Measurements from ENCODE around the gene COL4A4.

Gene COL4A4

DNA sequence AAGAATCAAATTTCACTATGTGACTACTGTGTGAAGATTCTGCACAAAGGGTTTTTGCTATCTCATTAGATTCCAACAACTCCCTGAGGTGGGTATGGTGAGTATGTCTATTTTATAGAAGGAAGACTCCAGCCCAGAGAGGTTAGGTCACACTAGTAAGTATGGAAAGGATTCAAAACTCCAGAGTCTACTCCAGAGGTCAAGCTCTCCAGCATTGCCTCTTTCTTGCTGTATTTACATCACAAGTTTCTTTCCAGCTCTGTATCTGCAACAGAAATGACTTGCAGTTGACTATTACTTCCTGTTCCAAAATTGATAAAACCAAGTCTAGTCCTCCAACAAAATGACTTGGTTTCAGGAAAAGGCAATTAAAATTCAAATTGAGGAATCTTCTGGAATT, 2.1 kb downstream of the COL4A4 start:
- Histone ChIP-seq H3K4me1 (ENCODE audit: control insufficient read depth, insufficient read depth, low read length, unreplicated experiment) (peaks cover 12% of the 10 kb centered on the region), H3K4me3 (ENCODE audit: low read depth, low read length) (no peak overlapping the region), H3K27ac (ENCODE audit: low read depth, low read length) (no peak overlapping the region), H2AFZ (ENCODE audit: low read length, unreplicated experiment) (no peak overlapping the region), H3K36me3 (ENCODE audit: insufficient read depth, low read length) (no peaks in the 10 kb centered on the region), H3K27me3 (ENCODE audit: insufficient read depth, low read length) (no peaks in the 10 kb centered on the region), H3K79me2 (ENCODE audit: control insufficient read depth, insufficient read depth, low read length, unreplicated experiment) (no peaks in the 10 kb centered on the region)

DNA sequence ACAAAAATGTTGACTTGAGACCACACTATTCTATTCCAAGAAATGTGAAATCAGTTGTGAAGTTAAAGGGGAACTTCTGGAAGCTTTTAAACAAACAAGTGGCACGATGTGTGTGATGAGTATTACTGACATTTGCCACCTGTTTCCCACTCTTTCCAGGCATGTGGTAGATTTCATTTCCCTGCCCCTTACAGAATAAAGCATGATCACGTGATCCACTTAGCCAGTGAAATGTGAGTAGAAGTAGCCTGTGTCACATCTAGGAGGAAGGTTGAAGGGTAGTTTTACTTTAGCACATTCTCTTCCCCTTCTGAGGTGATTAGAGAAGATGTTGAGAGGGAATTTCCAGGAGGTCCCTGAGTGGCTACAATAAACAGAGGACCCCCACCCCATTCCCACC, 3.8 kb downstream of the COL4A4 start:
- no peak overlapping the region for H2AFZ ChIP-seq (ENCODE audit: low read length, unreplicated experiment)
- H3K4me3 ChIP-seq (ENCODE audit: low read depth, low read length) = no peak overlapping the region
- H3K27ac ChIP-seq (ENCODE audit: low read depth, low read length) = no peak overlapping the region
- no peaks in the 10 kb centered on the region for H3K79me2 ChIP-seq (ENCODE audit: control insufficient read depth, insufficient read depth, low read length, unreplicated experiment)
- H3K27me3 ChIP-seq (ENCODE audit: insufficient read depth, low read length) = no peaks in the 10 kb centered on the region
- no peaks in the 10 kb centered on the region for H3K36me3 ChIP-seq (ENCODE audit: insufficient read depth, low read length)
- peaks cover 21% of the 10 kb centered on the region for H3K4me1 ChIP-seq (ENCODE audit: control insufficient read depth, insufficient read depth, low read length, unreplicated experiment)

DNA sequence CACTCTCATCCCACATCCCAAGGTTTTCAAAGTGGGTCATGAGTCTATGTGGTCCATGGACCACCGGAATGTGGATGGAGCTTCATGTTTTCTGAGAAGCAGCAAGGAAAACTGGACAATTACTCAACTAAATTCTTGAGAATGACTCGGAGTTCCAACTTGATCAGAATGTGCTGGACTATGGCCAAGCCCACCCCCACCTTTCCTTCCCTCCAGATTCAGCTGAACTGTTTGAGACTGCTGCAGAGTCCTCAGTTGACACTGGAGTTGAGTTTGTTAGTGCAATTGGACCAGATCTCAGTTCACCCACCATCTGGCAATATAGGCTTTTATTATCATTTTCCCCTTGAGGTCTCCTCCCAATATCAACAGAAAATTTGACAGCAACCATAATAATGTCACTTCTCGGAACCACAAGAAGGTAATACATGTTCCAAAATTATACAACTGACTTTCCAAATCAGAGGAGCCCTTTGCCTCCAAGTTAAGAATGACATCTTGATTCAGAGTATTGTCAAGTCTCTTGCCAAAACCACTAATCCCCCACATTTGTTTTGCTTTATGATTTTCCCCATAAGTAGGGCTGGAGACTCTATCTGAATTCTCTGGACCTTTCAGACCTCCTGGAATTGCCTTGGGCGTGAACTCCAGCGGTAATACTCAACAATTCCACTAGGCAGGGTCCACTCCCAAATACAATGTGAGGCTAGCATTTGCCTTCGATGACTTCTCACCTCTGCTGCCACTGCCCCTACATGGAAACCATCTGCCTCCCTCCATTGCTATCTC, 8.8 kb downstream of the COL4A4 start:
- H3K27me3 ChIP-seq (ENCODE audit: insufficient read depth, low read length) = no peaks in the 10 kb centered on the region
- H3K4me1 ChIP-seq (ENCODE audit: control insufficient read depth, insufficient read depth, low read length, unreplicated experiment) = peaks cover 40% of the 10 kb centered on the region
- no peak overlapping the region; the same call in 1 of the 2 replicates for H3K4me3 ChIP-seq (ENCODE audit: low read depth, low read length)
- no peaks in the 10 kb centered on the region for H3K36me3 ChIP-seq (ENCODE audit: insufficient read depth, low read length)
- no peak overlapping the region for H2AFZ ChIP-seq (ENCODE audit: low read length, unreplicated experiment)
- peak overlapping the region; percentile 58 for H3K27ac ChIP-seq (ENCODE audit: low read depth, low read length)
- H3K79me2 ChIP-seq (ENCODE audit: control insufficient read depth, insufficient read depth, low read length, unreplicated experiment) = no peaks in the 10 kb centered on the region

DNA sequence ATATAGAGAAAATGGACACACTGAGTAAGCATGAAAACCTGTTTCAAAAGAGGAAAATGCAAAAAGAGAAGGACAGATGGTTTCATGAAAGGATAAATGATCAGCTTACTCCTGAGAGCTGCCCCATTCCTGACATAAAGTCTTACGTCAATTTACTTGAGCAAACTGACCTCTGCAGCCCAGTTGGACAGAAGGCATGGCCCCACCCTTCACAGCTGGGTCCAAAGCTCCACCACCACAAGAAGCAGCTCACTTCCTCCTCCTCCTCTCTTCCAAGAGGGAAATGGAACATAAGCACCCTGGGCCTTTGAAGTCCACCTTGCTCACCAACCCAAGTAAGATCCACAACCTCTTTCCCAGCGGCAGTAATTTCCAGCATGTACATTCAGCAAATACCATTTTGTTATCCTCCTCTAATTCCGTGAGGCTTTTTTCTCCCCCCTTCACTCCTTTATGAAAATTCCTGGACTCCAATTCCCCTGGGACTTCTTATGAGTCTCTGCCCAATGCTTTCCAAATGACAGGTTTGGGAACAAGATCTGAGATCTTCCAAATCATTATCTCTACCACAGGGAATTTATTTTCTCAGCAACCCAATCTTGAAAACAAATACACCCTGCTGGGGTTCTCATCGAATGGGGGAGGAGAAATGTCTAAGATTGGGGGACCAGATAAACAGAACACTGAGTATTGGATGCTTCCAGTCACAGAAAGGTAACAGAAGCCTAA, 10.1 kb downstream of the COL4A4 start:
- Histone ChIP-seq H3K27ac (ENCODE audit: low read depth, low read length) (peak overlapping the region; percentile 58), H3K79me2 (ENCODE audit: control insufficient read depth, insufficient read depth, low read length, unreplicated experiment) (no peaks in the 10 kb centered on the region), H3K27me3 (ENCODE audit: insufficient read depth, low read length) (no peaks in the 10 kb centered on the region), H3K4me1 (ENCODE audit: control insufficient read depth, insufficient read depth, low read length, unreplicated experiment) (peaks cover 40% of the 10 kb centered on the region), H3K36me3 (ENCODE audit: insufficient read depth, low read length) (no peaks in the 10 kb centered on the region), H3K4me3 (ENCODE audit: low read depth, low read length) (peak overlapping the region; percentile 36; the same call in 1 of the 2 replicates), H2AFZ (ENCODE audit: low read length, unreplicated experiment) (peak overlapping the region; percentile 29)

DNA sequence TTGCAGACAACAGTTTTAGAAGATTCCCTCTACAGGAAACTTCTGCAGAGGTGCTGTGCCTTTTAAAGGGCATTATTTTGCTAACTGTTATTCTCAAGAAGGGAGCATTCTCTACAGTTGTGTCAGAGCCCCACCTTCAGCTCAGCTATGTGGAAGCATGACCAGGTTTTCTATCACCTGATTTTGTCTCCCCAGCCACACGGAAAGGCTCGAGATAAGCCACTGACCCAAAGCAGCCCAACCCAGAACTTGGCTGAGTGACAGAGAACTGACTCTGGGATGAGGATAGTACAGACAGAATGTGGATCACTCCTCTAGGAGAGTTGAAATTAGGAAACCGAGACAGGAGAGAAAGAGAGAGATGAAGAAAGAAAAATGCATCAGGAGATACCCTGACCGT, 10.7 kb downstream of the COL4A4 start:
- H3K27ac ChIP-seq (ENCODE audit: low read depth, low read length) = peak overlapping the region; percentile 58
- H3K4me1 ChIP-seq (ENCODE audit: control insufficient read depth, insufficient read depth, low read length, unreplicated experiment) = peaks cover 40% of the 10 kb centered on the region
- H3K36me3 ChIP-seq (ENCODE audit: insufficient read depth, low read length) = no peaks in the 10 kb centered on the region
- H2AFZ ChIP-seq (ENCODE audit: low read length, unreplicated experiment) = peak overlapping the region; percentile 3
- no peak overlapping the region; the same call in 1 of the 2 replicates for H3K4me3 ChIP-seq (ENCODE audit: low read depth, low read length)
- H3K27me3 ChIP-seq (ENCODE audit: insufficient read depth, low read length) = no peaks in the 10 kb centered on the region
- H3K79me2 ChIP-seq (ENCODE audit: control insufficient read depth, insufficient read depth, low read length, unreplicated experiment) = no peaks in the 10 kb centered on the region

DNA sequence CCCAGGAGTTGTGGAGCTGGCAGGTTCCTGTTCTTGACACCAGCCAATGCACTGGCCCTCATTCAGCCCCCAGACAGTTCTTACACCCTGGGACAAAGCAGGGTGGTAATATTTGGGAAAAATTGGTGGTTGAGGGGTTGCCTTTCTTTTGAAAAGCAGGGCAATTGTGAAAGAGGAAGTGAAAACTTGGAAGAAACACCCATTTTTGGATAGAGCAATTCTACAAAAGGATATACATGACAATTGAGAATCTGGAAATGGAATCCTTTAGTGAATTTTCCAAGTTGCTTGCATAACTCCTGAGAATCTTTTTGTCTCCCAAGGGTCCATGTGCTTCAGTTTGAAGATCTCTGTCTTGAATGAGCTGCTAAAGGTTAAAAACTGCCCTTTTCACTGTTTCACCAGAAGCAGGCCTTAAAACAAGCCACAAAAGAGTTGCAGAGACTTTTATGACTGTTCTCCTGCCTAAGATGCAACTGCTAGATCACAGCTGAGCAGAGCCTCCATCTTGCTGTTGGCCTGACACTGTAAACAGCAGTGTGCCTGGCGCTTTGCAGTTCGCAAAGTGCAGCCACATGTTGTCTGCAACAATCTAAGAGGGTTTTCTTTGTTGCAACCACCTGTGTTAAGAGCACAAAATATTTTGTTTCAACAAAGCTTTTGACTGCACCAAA, 11.8 kb downstream of the COL4A4 start:
- Histone ChIP-seq H3K27ac (ENCODE audit: low read depth, low read length) (no peak overlapping the region), H3K79me2 (ENCODE audit: control insufficient read depth, insufficient read depth, low read length, unreplicated experiment) (no peaks in the 10 kb centered on the region), H3K4me1 (ENCODE audit: control insufficient read depth, insufficient read depth, low read length, unreplicated experiment) (peaks cover 43% of the 10 kb centered on the region), H2AFZ (ENCODE audit: low read length, unreplicated experiment) (no peak overlapping the region), H3K27me3 (ENCODE audit: insufficient read depth, low read length) (no peaks in the 10 kb centered on the region), H3K36me3 (ENCODE audit: insufficient read depth, low read length) (no peaks in the 10 kb centered on the region), H3K4me3 (ENCODE audit: low read depth, low read length) (no peak overlapping the region)

DNA sequence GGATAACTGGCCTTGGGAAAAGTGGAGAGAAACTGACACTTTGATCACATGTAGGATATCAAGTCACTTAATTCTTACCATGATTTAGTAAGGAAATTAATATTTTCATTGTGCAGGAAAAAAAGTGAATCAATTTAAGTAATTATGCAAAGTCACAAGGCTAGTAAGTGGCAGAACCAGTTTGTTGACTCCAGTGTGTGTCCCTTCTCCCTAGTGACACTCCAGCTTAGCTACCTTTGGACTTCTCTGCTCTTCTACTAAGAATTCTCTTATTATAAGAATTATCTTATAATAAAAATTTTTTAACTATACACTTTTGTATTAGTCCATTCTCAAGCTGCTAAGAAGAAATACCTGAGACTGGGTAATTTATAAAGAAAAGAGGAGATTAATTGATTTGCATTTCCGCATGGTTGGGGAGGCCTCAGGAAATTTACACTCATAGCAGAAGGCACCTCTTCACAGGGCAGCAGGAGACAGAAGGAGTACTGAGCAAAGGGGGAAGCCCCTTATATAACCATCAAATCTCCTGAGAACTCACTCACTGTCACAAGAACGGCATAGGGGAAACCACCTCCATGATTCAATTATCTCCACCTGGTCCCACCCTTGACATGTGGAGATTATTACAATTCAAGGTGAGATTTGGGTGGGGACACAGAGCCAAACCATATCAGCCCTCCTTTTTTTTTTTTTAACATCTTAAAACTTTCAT, 13.6 kb downstream of the COL4A4 start:
- no peaks in the 10 kb centered on the region for H3K36me3 ChIP-seq (ENCODE audit: insufficient read depth, low read length)
- H3K4me3 ChIP-seq (ENCODE audit: low read depth, low read length) = no peak overlapping the region
- peaks cover 46% of the 10 kb centered on the region for H3K4me1 ChIP-seq (ENCODE audit: control insufficient read depth, insufficient read depth, low read length, unreplicated experiment)
- no peak overlapping the region for H3K27ac ChIP-seq (ENCODE audit: low read depth, low read length)
- H2AFZ ChIP-seq (ENCODE audit: low read length, unreplicated experiment) = no peak overlapping the region
- no peaks in the 10 kb centered on the region for H3K27me3 ChIP-seq (ENCODE audit: insufficient read depth, low read length)
- H3K79me2 ChIP-seq (ENCODE audit: control insufficient read depth, insufficient read depth, low read length, unreplicated experiment) = no peaks in the 10 kb centered on the region

DNA sequence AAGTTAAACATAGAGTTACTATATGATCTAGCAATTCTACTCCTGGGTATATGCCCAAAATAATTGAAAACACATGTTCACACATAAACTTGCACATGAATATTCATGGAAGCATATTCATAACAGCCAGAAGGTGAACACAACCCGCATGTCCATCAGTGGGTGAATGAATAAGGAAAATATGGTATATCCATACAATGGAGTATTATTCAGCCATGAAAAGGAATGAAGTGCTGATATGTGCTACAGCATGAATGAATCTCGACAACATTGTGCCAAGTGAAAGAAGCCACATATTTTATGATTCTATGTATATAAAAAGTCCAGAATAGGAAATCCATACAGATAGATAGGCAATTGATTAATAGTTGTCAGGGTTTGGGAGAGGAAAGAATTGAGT, 15.9 kb downstream of the COL4A4 start:
- Histone ChIP-seq H3K27ac (ENCODE audit: low read depth, low read length) (peak overlapping the region; percentile 29), H2AFZ (ENCODE audit: low read length, unreplicated experiment) (no peak overlapping the region)

DNA sequence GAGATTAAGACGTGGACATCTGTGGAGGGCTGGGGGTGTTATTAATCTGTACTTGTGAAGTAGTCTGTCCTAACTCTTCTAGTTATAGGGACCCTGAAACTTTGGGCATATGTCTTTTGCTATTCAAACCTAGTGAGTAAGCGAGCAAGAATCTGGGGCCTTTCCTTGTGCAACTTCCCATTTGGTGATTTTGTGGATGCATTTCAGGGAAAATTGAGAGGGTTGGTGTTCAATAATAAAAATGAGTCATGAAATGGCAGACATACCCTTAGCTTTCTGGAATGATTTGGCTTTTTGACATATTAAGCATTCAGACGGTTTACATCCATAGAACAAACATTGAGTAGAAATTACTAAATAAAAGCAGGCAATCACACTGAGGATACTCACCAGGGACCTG, 17.0 kb downstream of the COL4A4 start:
- Histone ChIP-seq H3K36me3 (ENCODE audit: insufficient read depth, low read length) (no peaks in the 10 kb centered on the region), H2AFZ (ENCODE audit: low read length, unreplicated experiment) (peak overlapping the region; percentile 77), H3K27me3 (ENCODE audit: insufficient read depth, low read length) (no peaks in the 10 kb centered on the region), H3K27ac (ENCODE audit: low read depth, low read length) (peak overlapping the region; percentile 75), H3K4me3 (ENCODE audit: low read depth, low read length) (peak overlapping the region; percentile 49; the same call in 1 of the 2 replicates), H3K4me1 (ENCODE audit: control insufficient read depth, insufficient read depth, low read length, unreplicated experiment) (peaks cover 15% of the 10 kb centered on the region), H3K79me2 (ENCODE audit: control insufficient read depth, insufficient read depth, low read length, unreplicated experiment) (no peaks in the 10 kb centered on the region)

More for the DNA sequence above, 15.9 kb downstream of the COL4A4 start:
- H3K36me3 ChIP-seq (ENCODE audit: insufficient read depth, low read length) = no peaks in the 10 kb centered on the region
- no peak overlapping the region for H3K4me3 ChIP-seq (ENCODE audit: low read depth, low read length)
- H3K4me1 ChIP-seq (ENCODE audit: control insufficient read depth, insufficient read depth, low read length, unreplicated experiment) = peaks cover 24% of the 10 kb centered on the region
- no peaks in the 10 kb centered on the region for H3K27me3 ChIP-seq (ENCODE audit: insufficient read depth, low read length)
- H3K79me2 ChIP-seq (ENCODE audit: control insufficient read depth, insufficient read depth, low read length, unreplicated experiment) = no peaks in the 10 kb centered on the region

DNA sequence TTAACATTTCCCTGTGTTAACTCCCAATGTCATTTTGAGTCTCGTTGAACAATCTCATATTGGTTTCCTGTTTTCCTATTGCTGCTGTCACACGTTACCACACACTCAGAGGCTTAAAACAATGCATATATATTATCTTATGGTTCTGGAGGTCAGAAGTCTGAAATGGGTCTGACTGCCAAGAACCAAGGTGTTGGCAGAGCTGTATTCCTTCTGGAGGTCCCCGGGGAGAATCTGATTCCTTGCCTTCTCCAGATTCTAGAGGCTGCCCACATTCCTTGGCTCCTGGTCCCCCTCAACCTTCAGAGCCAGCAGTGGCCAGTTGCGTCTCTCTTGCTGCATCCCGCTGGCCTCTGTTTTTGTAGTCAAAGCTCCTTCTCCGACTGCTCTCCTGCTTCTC, 17.5 kb downstream of the COL4A4 start:
- Histone ChIP-seq H3K79me2 (ENCODE audit: control insufficient read depth, insufficient read depth, low read length, unreplicated experiment) (no peaks in the 10 kb centered on the region), H3K27ac (ENCODE audit: low read depth, low read length) (peak overlapping the region; percentile 75), H3K27me3 (ENCODE audit: insufficient read depth, low read length) (no peaks in the 10 kb centered on the region), H3K4me1 (ENCODE audit: control insufficient read depth, insufficient read depth, low read length, unreplicated experiment) (peaks cover 14% of the 10 kb centered on the region), H2AFZ (ENCODE audit: low read length, unreplicated experiment) (peak overlapping the region; percentile 48), H3K4me3 (ENCODE audit: low read depth, low read length) (peak overlapping the region; percentile 49; the same call in 1 of the 2 replicates), H3K36me3 (ENCODE audit: insufficient read depth, low read length) (no peaks in the 10 kb centered on the region)

Data from ACC112 (cell line).